Astrocyte of the cerebellum (primary cell): ENCODE data around the gene NCOA5.

Experiments
- DNase-seq: peaks from one replicate; pipeline ENCODE4 v3.0.0-alpha.2; 2011; ENCODE audit warnings: low read depth
- H3K4me3 ChIP-seq: 2 replicates; pipeline ENCODE4 v1.5.1; 2011; ENCODE audit warnings: mild to moderate bottlenecking, low read depth, low read length, moderate library complexity
- CTCF ChIP-seq: IDR thresholded peaks from 2 replicates; pipeline ENCODE4 v1.5.1; 2012; ENCODE audit warnings: low read length, low read depth, moderate library complexity, mild to moderate bottlenecking; ENCODE audit errors: missing control alignments
- in situ Hi-C: cut with HindIII; loops from 2 replicates; pipeline ENCODE4 v1.10.0; 2017; ENCODE audit warnings: low sequenced_read_pairs

NCOA5 gene

GRCh38 chr20:46063652-46064054, 26.1 kb downstream of the NCOA5 start:
- no peak for TF ChIP-seq CTCF
- in situ Hi-C loops = no loop called here
- no peak overlapping the region for H3K4me3 ChIP-seq
- no peak for DNase-seq

- H3K4me3 ChIP-seq = no peak overlapping the region
- TF ChIP-seq CTCF = no peak
- in situ Hi-C loops = no loop called here
- no peak for DNase-seq
These were observed 26.6 kb downstream of the NCOA5 start for GRCh38 chr20:46063151-46063550.

GRCh38 chr20:46062621-46063020, 27.1 kb downstream of the NCOA5 start:
- no peak overlapping the region for H3K4me3 ChIP-seq
- TF ChIP-seq CTCF = no peak
- in situ Hi-C loops = no loop called here
- DNase-seq = no peak

GRCh38 chr20:46062151-46062550, 27.6 kb downstream of the NCOA5 start:
- DNase-seq = no peak
- in situ Hi-C loops = no loop called here
- H3K4me3 ChIP-seq = no peak overlapping the region
- no peak for TF ChIP-seq CTCF

GRCh38 chr20:46060975-46061374, 28.8 kb downstream of the NCOA5 start:
- H3K4me3 ChIP-seq = no peak overlapping the region
- in situ Hi-C loops = no loop called here
- TF ChIP-seq CTCF = no peak
- no peak for DNase-seq

GRCh38 chr20:46060301-46060881, 29.4 kb downstream of the NCOA5 start:
- H3K4me3 ChIP-seq = no peak overlapping the region

More at GRCh38 chr20:46060301-46060881, 29.4 kb downstream of the NCOA5 start:
- DNase-seq = no peak
- no peak for TF ChIP-seq CTCF
- in situ Hi-C loops = no loop called here
